SK-N-MC (cell line): ENCODE measurements around the gene ADRM1.

Experiments used
- DNase-seq: peaks from one replicate; pipeline ENCODE4 v3.0.0-alpha.2; 2011; ENCODE audit warnings: low read depth, low spot score
- H3K27ac ChIP-seq: fragments of 200-600 bp; sonication (generic); 2 replicates; pipeline ENCODE4 v1.5.1; 2016; ENCODE audit warnings: mixed run types
- H3K36me3 ChIP-seq: fragments of 200-600 bp; sonication (generic); 2 replicates; pipeline ENCODE4 v1.6.1; 2017; ENCODE audit warnings: antibody characterized with exemption, low read length, mixed read lengths; ENCODE audit not compliant: insufficient read depth
- H3K4me3 ChIP-seq: fragments of 200-600 bp; sonication (generic); 2 replicates; pipeline ENCODE4 v1.5.1; 2016
- H3K9ac ChIP-seq: fragments of 200-600 bp; sonication (generic); 2 replicates; pipeline ENCODE4 v1.8.0; 2017; ENCODE audit warnings: mixed run types, mixed read lengths; ENCODE audit not compliant: insufficient read length
- H3K9me3 ChIP-seq: fragments of 200-600 bp; sonication (generic); 2 replicates; pipeline ENCODE4 v1.6.1; 2017; ENCODE audit warnings: low read depth, mild to moderate bottlenecking, antibody characterized with exemption, low read length, moderate library complexity, mixed read lengths
- EZH2 ChIP-seq: fragments of 200-600 bp; sonication (generic); IDR thresholded peaks from one replicate; pipeline ENCODE4 v1.6.1; 2017; ENCODE audit warnings: antibody characterized with exemption
- FOXP2 ChIP-seq: optimal IDR thresholded peaks from 2 replicates; pipeline ENCODE3; 2011; ENCODE audit warnings: mild to moderate bottlenecking, moderate library complexity; ENCODE audit not compliant: insufficient read depth; ENCODE audit errors: extremely low read length, control extremely low read depth
- POLR2AphosphoS5 ChIP-seq: IDR thresholded peaks from 2 replicates; pipeline ENCODE4 v1.6.1; 2012; ENCODE audit warnings: mild to moderate bottlenecking, low read depth, low read length, borderline replicate concordance

Gene ADRM1

DNA sequence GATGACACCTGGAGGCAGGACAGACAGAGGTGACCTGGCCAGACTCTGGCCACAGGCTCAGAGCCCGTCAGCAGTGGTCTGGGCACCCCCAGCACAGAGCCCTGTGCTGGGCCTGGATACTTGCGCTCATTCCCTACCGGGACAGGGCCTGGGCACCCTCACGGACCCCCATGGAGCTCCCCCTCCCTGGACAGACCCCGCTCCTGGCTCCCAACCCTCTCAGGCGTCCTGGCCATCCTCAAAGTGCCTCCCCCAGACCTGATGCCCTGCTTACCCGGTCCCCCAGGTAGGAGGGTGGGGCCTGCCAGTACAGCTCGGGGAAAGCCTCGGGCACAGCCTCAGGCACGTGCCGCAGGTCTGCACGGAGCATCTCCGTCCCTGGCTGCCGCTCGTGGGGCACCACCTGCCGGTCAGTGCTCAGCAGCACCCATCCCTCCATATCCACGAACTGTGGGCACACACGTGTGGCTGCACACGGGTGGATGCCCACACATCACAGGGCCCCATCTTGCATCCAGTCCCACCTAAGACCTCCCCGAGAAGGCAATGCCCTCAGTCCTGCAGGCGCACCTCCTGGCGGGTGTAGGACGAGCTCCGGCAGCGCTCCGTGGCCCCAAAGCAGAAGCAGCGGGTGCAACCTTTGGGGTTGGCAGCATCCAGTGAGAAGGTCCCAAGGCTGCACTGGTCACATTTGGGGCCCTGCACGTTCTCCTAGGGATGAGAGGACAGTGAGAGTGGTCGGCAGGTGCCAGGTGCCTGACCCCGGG lies 24.3 kb downstream of the ADRM1 start:
- Histone ChIP-seq H3K4me3 (no peak overlapping the region), H3K36me3 (no peaks in the 10 kb centered on the region)
- TF ChIP-seq POLR2AphosphoS5 = no peak
- TF ChIP-seq FOXP2 = no peak
- no peak for TF ChIP-seq EZH2

DNA sequence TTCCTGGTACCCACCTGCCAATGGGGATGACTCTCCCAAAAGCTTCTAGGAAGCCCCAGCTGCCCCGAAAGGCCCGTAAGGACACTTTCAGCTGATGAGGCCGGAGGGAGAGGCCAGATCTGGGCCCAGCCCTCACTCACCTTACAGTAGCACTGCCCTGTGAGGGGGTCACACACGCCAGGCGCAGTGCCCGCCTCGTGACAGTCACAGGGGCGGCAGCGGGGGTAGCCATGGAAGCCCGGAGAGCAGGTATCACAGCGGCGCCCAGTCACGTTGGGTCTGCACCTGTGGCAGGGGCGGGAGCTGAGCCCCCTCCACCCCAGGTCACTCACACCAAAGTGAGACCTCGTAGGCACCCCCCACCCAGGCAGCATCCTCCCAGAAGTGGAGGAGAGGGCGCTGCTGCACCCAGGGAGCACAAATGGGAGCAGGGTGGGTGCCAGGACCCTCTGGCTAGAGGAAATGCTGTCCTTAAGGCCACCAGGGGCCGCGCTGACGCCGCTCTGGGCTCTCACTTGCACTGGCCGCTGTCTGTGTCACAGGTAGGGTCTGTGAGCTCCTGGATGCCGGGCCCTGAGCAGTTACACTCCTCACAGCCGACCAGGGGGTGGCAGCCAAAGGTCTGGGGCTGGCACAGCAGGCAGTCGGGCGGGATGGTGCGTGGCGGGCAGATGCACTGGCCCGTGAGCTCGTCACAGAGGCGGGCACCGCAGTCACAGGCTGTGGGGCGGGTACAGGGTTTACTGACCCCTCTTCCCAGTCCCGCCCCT lies 25.1 kb downstream of the ADRM1 start:
- no peaks in the 10 kb centered on the region for H3K36me3 ChIP-seq
- H3K27ac ChIP-seq = no peak overlapping the region
- H3K4me3 ChIP-seq = no peak overlapping the region
- TF ChIP-seq EZH2 (no peak), FOXP2 (no peak)
- no peaks in the 10 kb centered on the region for H3K9me3 ChIP-seq
- no peak overlapping the region for H3K9ac ChIP-seq
- no peak for DNase-seq

More for the DNA sequence above, 24.3 kb downstream of the ADRM1 start:
- no peaks in the 10 kb centered on the region for H3K9me3 ChIP-seq
- no peak for DNase-seq
- H3K27ac ChIP-seq = no peak overlapping the region
- no peak overlapping the region for H3K9ac ChIP-seq

- H3K36me3 ChIP-seq = no peaks in the 10 kb centered on the region
- no peak overlapping the region for H3K27ac ChIP-seq
- no peak for DNase-seq
- TF ChIP-seq EZH2 (no peak), POLR2AphosphoS5 (no peak), FOXP2 (no peak)
- H3K9ac ChIP-seq = no peak overlapping the region
- no peaks in the 10 kb centered on the region for H3K9me3 ChIP-seq
- no peak overlapping the region for H3K4me3 ChIP-seq
Observed at GRCh38 chr20:62328684-62329388, 26.0 kb downstream of the ADRM1 start.

DNA sequence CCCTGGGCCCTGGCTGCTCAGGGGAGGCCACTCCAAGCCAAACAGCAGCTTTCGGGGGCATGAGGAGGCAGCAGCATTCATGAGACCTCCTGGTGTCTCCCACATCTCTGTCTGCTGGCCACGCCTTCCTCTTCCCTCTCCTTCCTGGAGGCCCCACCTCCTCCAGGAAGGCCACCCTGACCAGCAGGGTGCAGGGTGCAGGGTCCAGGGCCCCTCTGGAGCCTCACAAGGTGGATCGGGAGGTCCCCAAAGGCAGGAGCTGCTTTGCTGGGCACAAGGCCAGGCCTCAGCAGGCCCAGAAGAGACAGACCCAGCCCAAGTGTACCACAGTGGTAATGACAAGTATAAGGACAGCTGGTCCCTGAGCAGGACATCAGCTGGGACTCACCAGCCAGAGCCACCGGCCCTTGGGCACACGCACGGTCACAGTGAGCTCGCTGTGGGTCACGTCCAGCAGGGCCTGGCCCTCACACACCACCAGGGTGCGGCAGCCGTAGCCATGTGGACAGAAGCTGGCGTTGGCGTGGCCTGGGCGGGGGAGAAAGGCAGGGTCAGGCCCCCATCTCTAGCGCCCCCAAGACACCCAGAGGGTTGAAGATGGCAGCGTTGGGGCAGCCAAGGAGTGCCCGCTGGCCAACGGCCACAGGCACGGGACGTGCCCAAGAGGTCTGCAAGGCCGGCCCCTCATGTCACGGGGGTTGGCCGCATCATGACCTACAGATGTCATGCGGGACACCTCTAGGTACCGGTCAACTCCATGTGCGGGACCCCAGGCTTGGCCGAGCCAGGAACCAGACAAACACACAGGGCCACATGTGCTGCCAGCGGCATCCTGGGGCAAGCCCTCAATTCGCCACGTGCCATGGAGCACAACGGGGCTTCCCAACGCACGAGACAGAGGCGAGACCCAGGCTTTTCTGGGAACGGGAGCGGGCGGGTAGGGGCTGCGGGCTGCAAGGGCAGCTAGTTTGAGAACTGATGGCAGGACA lies 26.9 kb downstream of the ADRM1 start:
- no peak for DNase-seq
- Histone ChIP-seq H3K9ac (no peak overlapping the region), H3K9me3 (no peaks in the 10 kb centered on the region), H3K4me3 (no peak overlapping the region), H3K36me3 (no peaks in the 10 kb centered on the region), H3K27ac (no peak overlapping the region)
- TF ChIP-seq FOXP2 = no peak
- TF ChIP-seq POLR2AphosphoS5 = no peak
- TF ChIP-seq EZH2 = no peak

DNA sequence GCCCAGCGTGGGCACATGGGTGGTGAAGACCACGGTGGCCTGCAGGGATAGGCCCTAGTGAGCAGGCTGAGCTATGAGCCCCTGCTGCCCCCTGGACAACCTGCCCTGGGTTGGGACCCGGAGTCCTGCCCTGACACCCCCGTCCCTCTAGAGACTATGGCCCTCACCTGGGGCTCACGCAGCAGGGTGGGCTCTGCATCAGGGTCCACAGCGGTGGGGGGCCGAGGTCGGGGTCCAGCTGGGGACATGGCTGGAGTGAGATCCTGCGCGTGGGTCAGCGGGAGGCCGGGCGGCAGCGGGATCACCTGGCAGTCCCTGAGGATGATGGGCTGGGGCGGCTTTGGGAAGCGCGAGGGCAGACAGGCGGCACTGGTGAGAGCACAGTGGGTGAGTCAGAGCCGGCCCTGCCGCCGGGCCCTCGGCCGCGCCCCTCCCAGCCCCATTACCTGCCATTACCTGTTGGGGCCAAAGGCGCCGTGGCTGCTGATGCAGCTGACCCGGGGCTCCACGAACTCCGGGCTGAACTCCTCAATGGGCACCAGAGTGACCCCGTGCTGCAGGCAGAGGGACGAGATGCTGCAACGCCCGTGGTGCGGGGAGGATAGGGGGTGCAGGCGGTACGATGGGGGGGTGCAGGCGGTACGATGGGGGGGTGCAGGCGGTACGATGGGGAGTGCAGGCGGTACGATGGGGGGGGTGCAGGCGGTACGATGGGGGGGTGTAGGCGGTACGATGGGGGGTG lies 27.9 kb downstream of the ADRM1 start:
- TF ChIP-seq FOXP2 (no peak), POLR2AphosphoS5 (no peak), EZH2 (no peak)
- Histone ChIP-seq H3K36me3 (no peaks in the 10 kb centered on the region), H3K9me3 (no peaks in the 10 kb centered on the region), H3K9ac (no peak overlapping the region), H3K4me3 (no peak overlapping the region), H3K27ac (no peak overlapping the region)
- DNase-seq = no peak

- H3K36me3 ChIP-seq = no peaks in the 10 kb centered on the region
- TF ChIP-seq POLR2AphosphoS5 (no peak), FOXP2 (no peak)
- no peaks in the 10 kb centered on the region for H3K9me3 ChIP-seq
- DNase-seq = no peak
- no peak overlapping the region for H3K9ac ChIP-seq
- no peak overlapping the region for H3K4me3 ChIP-seq
- H3K27ac ChIP-seq = no peak overlapping the region
Observed at GRCh38 chr20:62331347-62331746, 28.6 kb downstream of the ADRM1 start.

DNA sequence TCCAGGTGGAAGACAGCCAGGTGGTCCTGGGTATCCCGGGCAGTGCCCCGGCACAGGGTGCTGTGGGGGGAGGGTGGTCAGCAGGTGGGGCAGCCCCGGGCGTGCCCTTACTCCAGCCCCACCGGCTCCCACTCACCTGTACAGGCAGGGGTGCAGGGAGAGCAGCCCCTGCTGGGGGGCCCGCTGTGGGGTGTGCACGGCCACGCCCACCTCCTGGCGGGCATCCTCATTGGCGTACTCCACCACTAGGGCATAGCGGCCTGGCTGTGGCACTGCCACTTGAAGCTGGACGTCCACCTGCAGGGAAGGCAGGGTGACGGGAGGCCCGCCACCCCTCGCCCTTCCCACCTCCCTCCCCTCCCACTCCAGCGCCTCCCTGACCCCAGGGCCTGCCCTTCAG lies 29.6 kb downstream of the ADRM1 start:
- Histone ChIP-seq H3K27ac (no peak overlapping the region), H3K36me3 (no peaks in the 10 kb centered on the region), H3K4me3 (no peak overlapping the region), H3K9ac (no peak overlapping the region), H3K9me3 (no peaks in the 10 kb centered on the region)
- TF ChIP-seq EZH2 (no peak), POLR2AphosphoS5 (no peak), FOXP2 (no peak)
- DNase-seq = no peak
